ENCODE data around the gene PRRG2. TPM values are rescaled to one million over a fixed set of nuclear protein-coding genes. Genes with fewer than 3 reads are reported as not detected.

Gene PRRG2
- total and polyA plus RNA-seq, 2 experiments from 2014 or later = 2.0 to 3.8 TPM

GRCh38 chr19:49585023-49585422, 3.9 kb downstream of the PRRG2 start (continued):
- no peak for TF ChIP-seq REST (IDR thresholded peaks at IDR 0.05; ENCODE audit: unreplicated experiment)
- TF ChIP-seq EZH2 (IDR thresholded peaks at IDR 0.05; ENCODE audit: low read depth, unreplicated experiment) = no peak
- TF ChIP-seq NANOG (IDR thresholded peaks at IDR 0.05; ENCODE audit: borderline replicate concordance) = no peak
- no peak for TF ChIP-seq STAT1 (IDR thresholded peaks at IDR 0.05; ENCODE audit: unreplicated experiment)
- no peak for TF ChIP-seq ZNF462 (CRISPR knock-in tag; IDR thresholded peaks at IDR 0.05)
- no peak for TF ChIP-seq ZNF114 (CRISPR knock-in tag; IDR thresholded peaks at IDR 0.05)

- no peak for ATAC-seq
- TF ChIP-seq ZNF462 (CRISPR knock-in tag; IDR thresholded peaks at IDR 0.05) = no peak
Measured at GRCh38 chr19:49587227-49587626, 6.1 kb downstream of the PRRG2 start.

More at GRCh38 chr19:49587227-49587626, 6.1 kb downstream of the PRRG2 start:
- Mint-ChIP-seq H3K4me1 (peaks cover 9% of the 10 kb centered on the region), H3K9me3 (no peaks in the 10 kb centered on the region), H3K27me3 (ENCODE audit: insufficient read depth, low read depth, poor library complexity) (peaks cover 8% of the 10 kb centered on the region), H3K4me3 (no peak overlapping the region), H3K27ac (no peak overlapping the region), H3K36me3 (ENCODE audit: low read depth) (peaks cover 2% of the 10 kb centered on the region; the same call in 1 of the 3 replicates)
- H3K27ac ChIP-seq (ENCODE audit: low read depth) = no peak overlapping the region
- peaks cover 7% of the 10 kb centered on the region for H3K79me2 ChIP-seq (replicated peaks; ENCODE audit: insufficient read depth)
- H4K20me1 ChIP-seq (replicated peaks; ENCODE audit: insufficient read depth) = no peaks in the 10 kb centered on the region
- no peak overlapping the region for H2AFZ ChIP-seq
- H3K4me2 ChIP-seq = no peak overlapping the region
- H3K27me3 ChIP-seq (ENCODE audit: insufficient read depth) = no peaks in the 10 kb centered on the region
- no peak overlapping the region for H3K4me3 ChIP-seq
- peaks cover 15% of the 10 kb centered on the region for H3F3A ChIP-seq (replicated peaks; ENCODE audit: low read depth)
- no peaks in the 10 kb centered on the region for H3K9me2 ChIP-seq (ENCODE audit: insufficient read depth)
- DNase-seq (ENCODE audit: low spot score) = no peak
- peaks cover 13% of the 10 kb centered on the region; the same call in 1 of the 2 replicates for H3K4me1 ChIP-seq (ENCODE audit: insufficient read depth)
- H3K36me3 ChIP-seq (ENCODE audit: insufficient read depth) = no peaks in the 10 kb centered on the region
